Activated naive CD4-positive, alpha-beta T cell treated with anti-CD3 and anti-CD28 coated beads, Interleukin-2, amount 10 ng/mL, durations not matched to agents 7 days and 5 days (primary cell): ENCODE results near the gene NUDT8.

Source experiments
- CTCF ChIA-PET: fragments of 350-600 bp; sonication (Branson Sonifier 250); formaldehyde crosslinking; loops from one replicate; lab custom pipeline; 2021; ENCODE audit warnings: antibody characterized with exemption; lab: Charles Lee
- DNase-seq: peaks from one replicate; pipeline ENCODE4 v3.0.0-alpha.2; 2020
- H3K27ac Mint-ChIP-seq: one replicate; pipeline ENCODE4 v1.8.0; 2021; ENCODE audit warnings: mild to moderate bottlenecking, moderate library complexity, mixed read lengths
- H3K27me3 Mint-ChIP-seq: one replicate; pipeline ENCODE4 v1.8.0; 2021; ENCODE audit warnings: mild to moderate bottlenecking, mixed read lengths
- H3K36me3 Mint-ChIP-seq: one replicate; pipeline ENCODE4 v1.8.0; 2021; ENCODE audit warnings: mixed read lengths
- H3K4me1 Mint-ChIP-seq: one replicate; pipeline ENCODE4 v1.8.0; 2021; ENCODE audit warnings: mixed read lengths
- H3K4me3 Mint-ChIP-seq: one replicate; pipeline ENCODE4 v1.8.0; 2021; ENCODE audit warnings: mild to moderate bottlenecking, moderate library complexity, mixed read lengths
- H3K9me3 Mint-ChIP-seq: one replicate; pipeline ENCODE4 v1.8.0; 2021; ENCODE audit warnings: mixed read lengths

NUDT8 gene

DNA sequence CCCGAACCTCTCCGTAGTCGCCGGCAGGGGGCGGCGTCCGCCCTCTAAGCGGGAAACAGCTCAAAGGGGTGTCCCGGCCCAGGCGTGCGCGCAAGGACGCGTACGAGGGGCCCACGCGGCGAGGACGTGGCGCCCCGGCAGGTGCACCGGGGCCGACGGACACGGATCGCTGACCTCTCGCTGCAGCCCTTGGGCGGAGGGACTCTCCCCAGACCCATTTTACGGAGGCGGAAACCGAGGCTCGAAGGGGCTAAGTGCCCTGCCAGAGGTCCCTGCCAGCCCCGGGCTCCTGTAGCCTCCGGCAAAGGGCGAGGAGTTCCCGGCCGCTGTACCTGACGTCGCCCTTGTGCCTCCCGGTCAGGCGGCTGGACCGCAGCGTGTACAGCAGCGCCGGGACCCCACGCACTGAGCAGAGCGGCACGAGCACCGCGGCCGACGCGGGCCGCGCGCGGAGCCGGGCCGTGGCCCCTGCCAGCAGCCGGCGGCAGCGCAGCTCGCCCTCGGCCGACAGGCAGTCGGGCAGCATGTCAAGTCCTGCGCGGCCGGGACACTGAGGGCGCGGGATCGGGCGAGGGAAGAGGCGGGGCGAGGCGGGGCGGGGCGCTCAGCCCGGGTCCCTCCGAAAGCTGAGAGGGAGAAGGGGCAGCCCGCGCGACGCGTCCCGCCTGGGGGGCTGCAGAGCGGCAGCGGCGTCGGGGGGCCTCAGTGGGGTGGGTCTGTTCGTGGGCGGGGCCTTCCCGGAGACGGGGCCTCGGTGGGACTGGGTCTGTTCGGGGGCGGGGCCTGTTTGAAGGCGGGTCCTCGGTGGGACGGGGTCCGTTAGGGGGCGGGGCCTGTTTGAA is at the start of gene NUDT8:
Gene NUDT8, minus strand, starts transcription at position 552 of the 842 bp plus-strand sequence. Its CDS starts 26 bp downstream, at position 526.
- peak within 1 kb of the TSS; percentile 86 for H3K4me3 Mint-ChIP-seq
- peaks cover 9% of the 10 kb centered on the region for H3K27me3 Mint-ChIP-seq
- no peaks in the 10 kb centered on the region for H3K9me3 Mint-ChIP-seq
- peaks cover 1% of the 10 kb centered on the region for H3K36me3 Mint-ChIP-seq
- peaks cover 23% of the 10 kb centered on the region for H3K4me1 Mint-ChIP-seq
- CTCF ChIA-PET: interaction anchor here (1.0 to 8.0 kb wide), 12 partner anchors 11 to 278 kb away, joined by 3 to 91 read pairs (median 4); partner anchors contain the start of genes ACY3 and GSTP1
- H3K27ac Mint-ChIP-seq: peak within 1 kb of the TSS; percentile 95
- DNase-seq: peak; percentile 92

DNA sequence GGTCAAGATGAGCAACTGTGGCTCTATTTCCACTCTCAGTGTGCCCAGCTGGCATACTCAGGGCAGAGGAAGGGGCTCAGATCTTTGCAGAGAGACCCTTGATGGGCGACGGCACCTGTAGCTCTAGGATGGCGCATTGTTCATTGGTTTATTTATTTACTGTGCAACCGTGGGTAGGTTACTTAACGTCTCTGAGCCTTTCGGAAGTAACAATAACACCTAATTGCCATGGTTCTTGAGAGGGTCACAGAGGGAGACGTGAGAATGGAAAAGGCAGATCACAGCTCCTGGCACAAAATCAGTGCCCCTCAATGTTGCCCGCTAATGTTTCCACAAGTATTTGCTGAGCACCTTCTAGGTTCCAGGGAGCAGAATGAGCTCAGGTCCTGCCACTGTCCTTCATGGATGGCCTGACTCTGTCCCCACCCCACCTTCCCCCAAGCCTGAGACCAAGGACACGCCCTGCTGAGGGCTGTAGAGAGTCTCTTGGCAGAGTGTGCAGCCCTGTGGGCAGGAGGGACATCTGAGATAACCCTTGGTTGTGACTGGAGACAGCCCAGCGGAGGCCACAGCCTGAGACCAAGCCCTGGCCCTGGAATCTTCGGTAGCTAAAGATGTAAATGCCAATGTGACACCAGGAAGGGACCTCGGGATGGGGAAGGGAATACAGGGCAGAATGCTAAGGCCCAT is 45.5 kb upstream of the NUDT8 start:
- no peak for DNase-seq
- Mint-ChIP-seq H3K27me3 (peaks cover 33% of the 10 kb centered on the region), H3K9me3 (peaks cover 5% of the 10 kb centered on the region), H3K27ac (no peak overlapping the region), H3K4me1 (no peaks in the 10 kb centered on the region), H3K36me3 (no peaks in the 10 kb centered on the region), H3K4me3 (no peak overlapping the region)
- CTCF ChIA-PET: no interaction called here

- CTCF ChIA-PET: no interaction called here
- Mint-ChIP-seq H3K4me1 (no peaks in the 10 kb centered on the region), H3K27ac (no peak within 1 kb of the TSS), H3K4me3 (no peak within 1 kb of the TSS), H3K27me3 (peaks cover 33% of the 10 kb centered on the region), H3K9me3 (peaks cover 5% of the 10 kb centered on the region), H3K36me3 (no peaks in the 10 kb centered on the region)
- no peak for DNase-seq
Observed at GRCh38 chr11:67674442-67674871, 44.7 kb upstream of the NUDT8 start, which contains the start of gene ALDH3B2. Gene ALDH3B2, minus strand, starts transcription at chr11:67674623. Its CDS starts 7,688 bp downstream, at chr11:67666935.

- Mint-ChIP-seq H3K4me1 (no peaks in the 10 kb centered on the region), H3K27me3 (peaks cover 33% of the 10 kb centered on the region), H3K27ac (no peak overlapping the region), H3K9me3 (peaks cover 5% of the 10 kb centered on the region), H3K4me3 (no peak overlapping the region), H3K36me3 (no peaks in the 10 kb centered on the region)
- no peak for DNase-seq
- CTCF ChIA-PET: no interaction called here
Observed at GRCh38 chr11:67673902-67674301, 44.2 kb upstream of the NUDT8 start.

GRCh38 chr11:67673358-67673757 is 43.6 kb upstream of the NUDT8 start:
- no peak for DNase-seq
- H3K4me1 Mint-ChIP-seq: no peaks in the 10 kb centered on the region
- CTCF ChIA-PET: no interaction called here
- no peak overlapping the region for H3K4me3 Mint-ChIP-seq
- no peaks in the 10 kb centered on the region for H3K36me3 Mint-ChIP-seq
- H3K9me3 Mint-ChIP-seq: peaks cover 5% of the 10 kb centered on the region
- H3K27me3 Mint-ChIP-seq: peaks cover 33% of the 10 kb centered on the region
- no peak overlapping the region for H3K27ac Mint-ChIP-seq

DNA sequence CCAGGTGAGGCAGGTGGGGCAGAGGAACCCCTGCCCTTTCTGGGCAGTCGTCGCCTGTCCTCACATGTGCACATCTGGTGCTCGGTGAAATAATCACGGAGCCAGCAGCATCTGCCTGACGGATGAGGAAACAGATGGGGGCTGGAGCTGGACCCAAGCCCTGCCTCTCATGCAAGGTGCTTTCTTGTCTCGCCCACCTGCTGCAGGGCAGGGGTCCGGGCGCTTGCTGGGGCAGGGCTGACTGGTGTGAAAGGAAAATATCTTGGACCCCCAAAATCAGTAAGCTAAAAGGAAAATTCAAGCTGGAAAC is 41.4 kb upstream of the NUDT8 start:
- CTCF ChIA-PET: no interaction called here
- H3K27ac Mint-ChIP-seq: no peak overlapping the region

DNA sequence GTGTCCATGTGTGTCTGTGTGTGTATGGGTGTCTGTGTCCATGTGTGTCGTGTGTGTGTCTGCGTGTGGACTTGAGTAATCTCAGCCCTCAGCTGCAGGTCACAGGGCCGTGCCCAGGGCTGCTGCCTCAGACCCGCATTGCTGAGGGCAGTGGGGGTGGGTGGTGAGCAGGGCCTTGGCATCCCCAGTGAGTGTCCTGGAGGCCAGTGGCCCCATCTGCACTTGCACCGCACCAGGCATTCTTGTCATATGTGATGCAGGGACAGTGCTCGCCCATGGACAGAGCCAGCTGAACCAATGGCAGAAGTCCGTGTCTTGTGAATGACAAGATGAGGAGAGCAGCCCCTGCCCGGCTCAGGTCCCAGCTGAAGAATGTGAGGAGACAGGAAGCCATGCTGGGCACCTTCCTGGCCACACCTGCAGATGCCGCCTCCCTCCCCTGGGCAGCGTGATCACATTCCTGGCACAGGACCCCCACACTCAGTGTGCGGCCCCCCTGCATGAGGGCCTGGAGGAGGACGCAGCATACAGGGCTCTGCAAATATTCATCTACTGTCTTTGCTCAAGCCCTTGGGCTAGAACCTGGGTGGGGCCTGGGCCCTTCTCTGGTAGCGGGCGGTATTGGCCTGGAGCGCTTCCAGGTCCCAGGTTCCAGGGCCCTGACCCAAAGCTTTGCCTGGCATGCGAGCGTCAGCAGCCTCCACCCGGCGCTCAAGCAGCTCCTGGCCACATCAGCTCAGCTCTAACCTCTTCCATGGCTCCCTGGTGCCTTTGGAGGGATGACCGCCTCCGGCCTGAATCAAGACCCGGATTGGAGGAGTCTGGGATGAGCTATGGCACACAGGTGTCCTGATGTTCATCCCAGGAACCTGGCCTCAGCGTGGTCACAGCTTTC is 40.8 kb upstream of the NUDT8 start:
- no peak for DNase-seq
- no peaks in the 10 kb centered on the region for H3K36me3 Mint-ChIP-seq
- H3K4me3 Mint-ChIP-seq: no peak overlapping the region
- H3K9me3 Mint-ChIP-seq: peaks cover under 1% of the 10 kb centered on the region
- H3K27me3 Mint-ChIP-seq: peaks cover 11% of the 10 kb centered on the region
- no peak overlapping the region for H3K27ac Mint-ChIP-seq
- CTCF ChIA-PET: no interaction called here
- no peaks in the 10 kb centered on the region for H3K4me1 Mint-ChIP-seq

More for the DNA sequence above, 41.4 kb upstream of the NUDT8 start:
- no peak for DNase-seq
- Mint-ChIP-seq H3K4me1 (no peaks in the 10 kb centered on the region), H3K36me3 (no peaks in the 10 kb centered on the region), H3K27me3 (peaks cover 17% of the 10 kb centered on the region), H3K9me3 (peaks cover 2% of the 10 kb centered on the region), H3K4me3 (no peak overlapping the region)

- no peak for DNase-seq
- CTCF ChIA-PET: no interaction called here
- peaks cover 2% of the 10 kb centered on the region for H3K27me3 Mint-ChIP-seq
- no peaks in the 10 kb centered on the region for H3K9me3 Mint-ChIP-seq
- H3K36me3 Mint-ChIP-seq: no peaks in the 10 kb centered on the region
- no peak overlapping the region for H3K4me3 Mint-ChIP-seq
- no peak overlapping the region for H3K27ac Mint-ChIP-seq
- no peaks in the 10 kb centered on the region for H3K4me1 Mint-ChIP-seq
Observed at GRCh38 chr11:67668192-67668551, 38.4 kb upstream of the NUDT8 start.

DNA sequence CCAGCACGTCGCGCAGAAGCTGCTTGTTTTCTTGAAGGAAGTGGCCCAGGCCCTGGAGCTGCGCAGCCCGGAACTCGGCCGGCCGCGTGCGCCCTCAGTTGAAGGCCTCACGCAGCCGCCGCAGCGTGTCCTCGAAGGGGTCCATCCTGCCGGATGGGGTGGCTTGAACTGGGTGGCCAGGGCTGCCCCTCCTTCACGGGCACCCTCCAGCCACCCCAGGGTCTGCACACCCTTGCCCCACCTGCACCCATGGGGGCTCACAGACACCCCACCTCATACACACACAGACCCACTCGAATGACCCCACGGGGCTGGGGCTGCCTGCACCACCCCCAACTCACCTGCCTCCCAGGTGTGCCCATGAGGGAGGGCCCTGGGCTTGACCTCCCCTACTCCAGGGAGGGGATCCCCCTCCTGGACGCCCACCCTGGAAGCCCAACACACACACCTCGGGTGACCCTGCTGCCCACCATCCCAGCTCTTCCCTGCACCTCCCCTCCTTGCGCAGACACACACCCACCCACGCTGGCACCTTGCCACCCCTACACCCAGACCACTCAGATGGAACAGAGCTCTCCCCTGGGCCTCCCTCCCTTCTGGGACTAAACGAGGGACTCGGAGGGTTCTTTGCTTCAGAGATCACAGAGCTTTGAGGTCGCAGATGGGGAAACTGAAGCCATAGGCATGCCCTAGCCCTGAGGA is 37.9 kb upstream of the NUDT8 start:
- CTCF ChIA-PET: no interaction called here
- Mint-ChIP-seq H3K9me3 (no peaks in the 10 kb centered on the region), H3K4me3 (no peak overlapping the region), H3K36me3 (no peaks in the 10 kb centered on the region), H3K27me3 (peaks cover 7% of the 10 kb centered on the region), H3K4me1 (no peaks in the 10 kb centered on the region), H3K27ac (no peak overlapping the region)
- DNase-seq: no peak

DNA sequence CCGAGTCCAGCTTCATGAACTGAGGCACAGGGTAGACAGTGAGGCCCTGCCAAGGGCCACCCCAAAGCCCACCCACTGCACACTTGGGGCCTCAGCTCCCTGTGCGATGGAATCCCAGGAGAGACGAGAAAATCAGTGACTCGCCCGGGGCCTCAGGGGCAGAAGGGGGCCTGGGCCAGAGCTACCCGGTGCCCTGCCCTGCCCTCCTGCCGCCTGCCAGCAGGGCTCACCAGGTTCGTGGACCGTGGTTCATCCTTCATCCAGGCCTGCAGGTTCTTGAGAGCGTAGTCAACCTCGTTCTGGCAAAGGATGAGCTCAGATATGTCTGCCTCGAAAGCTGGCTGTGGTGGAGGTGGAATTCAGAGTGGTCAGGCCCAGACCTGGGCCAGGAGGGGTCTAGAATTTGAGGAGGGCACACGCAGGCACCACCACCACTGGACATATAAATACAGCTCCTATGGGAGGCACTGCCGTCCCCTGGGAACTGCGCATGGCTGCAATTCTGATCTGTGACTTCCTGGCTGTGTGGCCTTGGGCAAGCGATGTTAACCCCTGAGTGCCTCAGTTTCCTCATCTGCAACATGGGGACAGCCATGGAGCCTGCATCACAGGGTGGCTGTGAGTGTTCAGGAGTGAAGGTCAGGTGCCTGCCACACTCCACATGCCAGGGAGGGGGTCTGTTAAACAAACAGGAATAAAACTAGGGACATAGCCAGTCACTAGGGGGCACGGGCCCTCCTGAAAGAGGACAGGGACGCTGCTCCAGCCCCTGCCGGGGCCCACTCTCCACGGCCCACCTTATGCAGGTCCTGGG is 37.1 kb upstream of the NUDT8 start:
- CTCF ChIA-PET: no interaction called here
- H3K36me3 Mint-ChIP-seq: no peaks in the 10 kb centered on the region
- H3K9me3 Mint-ChIP-seq: no peaks in the 10 kb centered on the region
- peaks cover 11% of the 10 kb centered on the region for H3K27me3 Mint-ChIP-seq
- no peak overlapping the region for H3K27ac Mint-ChIP-seq
- DNase-seq: no peak
- no peak overlapping the region for H3K4me3 Mint-ChIP-seq
- H3K4me1 Mint-ChIP-seq: no peaks in the 10 kb centered on the region

DNA sequence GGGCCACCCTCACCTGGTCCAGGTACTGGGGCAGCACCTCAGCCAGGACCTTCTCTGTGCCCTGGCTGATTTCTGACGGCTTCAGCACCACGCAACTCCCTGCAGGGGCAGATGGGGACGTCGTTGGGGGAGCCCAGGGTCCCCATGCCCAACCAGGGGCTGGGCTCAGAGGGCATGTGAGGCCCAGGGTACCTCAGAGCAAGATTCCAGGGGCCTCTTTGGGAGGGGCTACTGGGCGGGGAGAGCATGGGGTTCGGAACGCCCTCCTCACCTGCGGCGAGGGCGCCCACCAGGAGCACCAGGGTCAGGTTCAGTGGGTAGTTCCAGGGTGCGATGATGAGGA is 36.5 kb upstream of the NUDT8 start:
- Mint-ChIP-seq H3K27ac (no peak overlapping the region), H3K4me1 (no peaks in the 10 kb centered on the region), H3K9me3 (no peaks in the 10 kb centered on the region), H3K36me3 (no peaks in the 10 kb centered on the region), H3K4me3 (no peak overlapping the region), H3K27me3 (peaks cover 11% of the 10 kb centered on the region)
- DNase-seq: no peak
- CTCF ChIA-PET: no interaction called here

DNA sequence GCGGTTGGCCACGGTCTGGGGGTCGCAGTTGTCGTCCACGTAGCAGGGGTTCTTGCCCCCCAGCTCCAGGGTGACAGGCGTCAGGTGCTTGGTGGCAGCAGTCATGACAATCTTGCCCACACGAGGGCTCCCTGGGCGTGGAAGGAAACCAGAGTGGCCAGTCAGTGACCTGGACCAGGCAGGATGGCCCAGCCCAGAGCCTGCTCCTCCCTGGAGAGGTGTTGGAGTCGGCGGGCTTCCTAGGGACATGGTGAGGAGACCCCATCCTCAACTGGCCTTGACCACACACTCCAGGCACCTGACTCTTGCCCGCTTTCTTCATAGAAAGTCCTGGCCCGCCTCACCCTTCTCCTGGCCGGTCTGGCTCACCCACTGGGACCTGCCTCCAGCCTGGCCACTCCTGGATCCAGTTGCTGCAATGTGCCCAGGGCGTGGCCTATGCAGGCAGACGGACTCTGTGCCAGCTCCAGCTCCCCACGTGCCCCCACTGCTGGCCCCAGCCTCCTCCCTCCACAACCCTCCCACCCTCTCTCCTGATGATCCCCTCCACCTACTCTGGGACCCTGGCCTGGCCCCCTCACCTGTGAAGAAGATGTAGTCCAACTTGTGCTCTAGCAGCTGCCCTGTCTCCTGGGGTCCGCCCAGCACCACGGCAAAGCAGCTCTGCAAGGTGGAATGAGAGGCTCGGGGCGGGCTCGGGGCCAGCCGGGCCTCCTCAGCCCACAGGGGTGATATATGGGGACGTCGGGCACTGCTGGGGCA is 36.0 kb upstream of the NUDT8 start:
- DNase-seq: no peak
- Mint-ChIP-seq H3K27me3 (peaks cover 12% of the 10 kb centered on the region), H3K36me3 (no peaks in the 10 kb centered on the region), H3K4me1 (no peaks in the 10 kb centered on the region), H3K4me3 (no peak overlapping the region), H3K9me3 (no peaks in the 10 kb centered on the region), H3K27ac (no peak overlapping the region)
- CTCF ChIA-PET: no interaction called here
